HEK293 (cell line): ENCODE results near the gene ZC2HC1C.

Experiments
- CTCF ChIA-PET: fragments of 350-600 bp; formaldehyde crosslinking; extraction: SDS; loops from one replicate; lab custom pipeline; 2021; ENCODE audit warnings: antibody characterized with exemption; lab: Yijun Ruan, JAX
- POLR2A ChIA-PET: fragments of 300-600 bp; formaldehyde crosslinking; extraction: SDS; loops from one replicate; lab custom pipeline; 2020; ENCODE audit warnings: antibody characterized with exemption, inconsistent platforms; lab: Yijun Ruan, JAX
- H3K27ac ChIP-seq: fragments of 200-500 bp; sonication (Bioruptor generic); 2 replicates; pipeline ENCODE4 v1.5.1; 2014; ENCODE audit warnings: low read depth, low read length, control low read depth, inconsistent platforms; ENCODE audit errors: extremely low read depth
- H3K36me3 ChIP-seq, 2 experiments: fragments of 200-500 bp in 1 of 2; sonication (Bioruptor generic) in 1 of 2; 1 replicate in 1 of 2; 2 replicates in 1 of 2; pipeline ENCODE4 v1.5.1; 2014 to 2017; ENCODE audit warnings: inconsistent platforms in 2 of 2, low read length in 2 of 2; ENCODE audit not compliant: control insufficient read depth in 2 of 2, insufficient read depth in 1 of 2
- H3K4me1 ChIP-seq: fragments of 200-500 bp; sonication (Bioruptor generic); 2 replicates; pipeline ENCODE4 v1.5.1; 2014; ENCODE audit warnings: mild to moderate bottlenecking, low read length, inconsistent platforms; ENCODE audit not compliant: control insufficient read depth, insufficient read depth
- H3K4me3 ChIP-seq: 2 replicates; pipeline ENCODE4 v1.5.1; 2011; ENCODE audit warnings: low read depth, mild to moderate bottlenecking, control low read depth, low read length, moderate library complexity
- H3K9me3 ChIP-seq: fragments of 200-500 bp; sonication (Bioruptor generic); 2 replicates; pipeline ENCODE4 v1.5.1; 2014; ENCODE audit warnings: low read depth, low read length, inconsistent platforms; ENCODE audit not compliant: control insufficient read depth, insufficient read depth
- ATF2 ChIP-seq: fragments of 450-650 bp; formaldehyde crosslinking; IDR thresholded peaks from 2 replicates; pipeline ENCODE4 v1.5.1; 2016; ENCODE audit warnings: missing biosample characterization, missing genetic modification characterization, low read depth
- KLF10 ChIP-seq: fragments of 450-650 bp; IDR thresholded peaks from 2 replicates; pipeline ENCODE4 v1.5.1; 2018; ENCODE audit warnings: missing biosample characterization, mild to moderate bottlenecking, missing genetic modification characterization
- PRDM10 ChIP-seq: fragments of 450-650 bp; formaldehyde crosslinking; IDR thresholded peaks from 2 replicates; pipeline ENCODE4 v1.5.1; 2016; ENCODE audit warnings: missing biosample characterization, missing genetic modification characterization
- SCRT2 ChIP-seq: fragments of 450-650 bp; formaldehyde crosslinking; IDR thresholded peaks from 2 replicates; pipeline ENCODE4 v1.5.1; 2016; ENCODE audit warnings: missing biosample characterization, missing genetic modification characterization
- TRIM28 ChIP-seq: IDR thresholded peaks from 2 replicates; pipeline ENCODE4 v1.6.1; 2011; ENCODE audit warnings: low read length, control low read depth, borderline replicate concordance
- ZBTB21 ChIP-seq: fragments of 450-650 bp; formaldehyde crosslinking; IDR thresholded peaks from 2 replicates; pipeline ENCODE4 v1.5.1; 2017; ENCODE audit warnings: missing biosample characterization, missing genetic modification characterization
- ZBTB49 ChIP-seq: fragments of 450-650 bp; formaldehyde crosslinking; IDR thresholded peaks from 2 replicates; pipeline ENCODE4 v1.5.1; 2016; ENCODE audit warnings: missing biosample characterization, missing genetic modification characterization, low read depth
- ZNF175 ChIP-seq: fragments of 450-650 bp; formaldehyde crosslinking; IDR thresholded peaks from 2 replicates; pipeline ENCODE4 v1.5.1; 2016; ENCODE audit warnings: missing biosample characterization, missing genetic modification characterization
- ZNF19 ChIP-seq: fragments of 450-650 bp; formaldehyde crosslinking; IDR thresholded peaks from 2 replicates; pipeline ENCODE4; 2016; ENCODE audit warnings: missing biosample characterization, missing genetic modification characterization, low read depth
- ZNF23 ChIP-seq: fragments of 450-650 bp; formaldehyde crosslinking; IDR thresholded peaks from 2 replicates; pipeline ENCODE4 v1.5.1; 2016; ENCODE audit warnings: missing biosample characterization, missing genetic modification characterization, borderline replicate concordance
- ZNF529 ChIP-seq: fragments of 450-650 bp; formaldehyde crosslinking; IDR thresholded peaks from 2 replicates; pipeline ENCODE4 v1.5.1; 2017; ENCODE audit warnings: missing genetic modification characterization, missing biosample characterization; ENCODE audit not compliant: insufficient replicate concordance
- ZNF596 ChIP-seq: fragments of 450-650 bp; IDR thresholded peaks from 2 replicates; pipeline ENCODE4 v1.5.0; 2018; ENCODE audit warnings: missing biosample characterization, mild to moderate bottlenecking, missing genetic modification characterization, moderate library complexity
- ZNF621 ChIP-seq: fragments of 450-650 bp; formaldehyde crosslinking; IDR thresholded peaks from 2 replicates; pipeline ENCODE4 v1.5.1; 2017; ENCODE audit warnings: missing biosample characterization, missing genetic modification characterization
- ZNF677 ChIP-seq: fragments of 450-650 bp; IDR thresholded peaks from 2 replicates; pipeline ENCODE4 v1.5.0; 2018; ENCODE audit warnings: missing biosample characterization, mild to moderate bottlenecking, missing genetic modification characterization, moderate library complexity
- ZNF843 ChIP-seq: fragments of 450-650 bp; formaldehyde crosslinking; IDR thresholded peaks from 2 replicates; pipeline ENCODE4 v1.5.1; 2016; ENCODE audit warnings: missing biosample characterization, missing genetic modification characterization

Gene ZC2HC1C

GRCh38 chr14:75046275-75046674 is 23.2 kb upstream of the ZC2HC1C start:
- TF ChIP-seq SCRT2 (tag by site-specific recombination) (0 out of 2 replicates have a peak, but pooled peaks have one; percentile 37), ZNF19 (tag by site-specific recombination) (no peak), ZNF23 (tag by site-specific recombination) (no peak), ZNF596 (tag by site-specific recombination) (no peak)
- TF ChIP-seq, all 188 proteins: peak for 1
- H3K9me3 ChIP-seq: no peaks in the 10 kb centered on the region
- CTCF ChIA-PET: no interaction called here
- H3K4me3 ChIP-seq: no peak overlapping the region
- H3K36me3 ChIP-seq: peaks cover 6 to 7% of the 10 kb centered on the region in 2 experiments; a peak in 2 of 3 replicates
- POLR2A ChIA-PET: no interaction called here
- H3K27ac ChIP-seq: no peak overlapping the region
- peaks cover 6% of the 10 kb centered on the region for H3K4me1 ChIP-seq

- H3K27ac ChIP-seq: no peak overlapping the region
- CTCF ChIA-PET: no interaction called here
These were observed 22.5 kb upstream of the ZC2HC1C start for GRCh38 chr14:75046899-75047298.

More at GRCh38 chr14:75046899-75047298, 22.5 kb upstream of the ZC2HC1C start:
- POLR2A ChIA-PET: no interaction called here
- no peak overlapping the region for H3K4me3 ChIP-seq
- TF ChIP-seq ZNF175 (tag by site-specific recombination) (no peak), ZBTB21 (tag by site-specific recombination) (no peak), ZNF529 (tag by site-specific recombination) (no peak), ZNF677 (tag by site-specific recombination) (no peak), KLF10 (tag by site-specific recombination) (no peak), TRIM28 (no peak), ZBTB49 (tag by site-specific recombination) (no peak), PRDM10 (tag by site-specific recombination) (no peak), ATF2 (tag by site-specific recombination) (no peak), ZNF843 (tag by site-specific recombination) (no peak), ZNF621 (no peak)
- no peaks in the 10 kb centered on the region for H3K9me3 ChIP-seq
- peaks cover 4 to 6% of the 10 kb centered on the region in 2 experiments; a peak in 1 of 3 replicates for H3K36me3 ChIP-seq
- peaks cover 5% of the 10 kb centered on the region for H3K4me1 ChIP-seq
